GM23338 (cell line): ENCODE data around the gene ZNF429.

ENCODE experiments used
- EZH2phosphoT487 ChIP-seq: fragments of 200-600 bp; sonication (generic); IDR thresholded peaks from one replicate; pipeline ENCODE4 v1.8.1; 2018; ENCODE audit warnings: antibody characterized with exemption; ENCODE audit not compliant: unreplicated experiment
- REST ChIP-seq: IDR thresholded peaks from one replicate; pipeline ENCODE4 v1.6.1; 2018; ENCODE audit warnings: antibody characterized with exemption; ENCODE audit not compliant: unreplicated experiment
- TF ChIP-seq, protein P1 (sequence below), 2 experiments: fragments of 200-600 bp in 1 of 2; sonication (generic) in 1 of 2; conservative IDR thresholded peaks; 2 replicates each; pipeline versions ENCODE4 v1.5.1 to v1.6.1; 2016 to 2017; ENCODE audit warnings: antibody characterized with exemption in 2 of 2, low read depth in 2 of 2, mild to moderate bottlenecking in 2 of 2, moderate library complexity in 1 of 2

DNA sequence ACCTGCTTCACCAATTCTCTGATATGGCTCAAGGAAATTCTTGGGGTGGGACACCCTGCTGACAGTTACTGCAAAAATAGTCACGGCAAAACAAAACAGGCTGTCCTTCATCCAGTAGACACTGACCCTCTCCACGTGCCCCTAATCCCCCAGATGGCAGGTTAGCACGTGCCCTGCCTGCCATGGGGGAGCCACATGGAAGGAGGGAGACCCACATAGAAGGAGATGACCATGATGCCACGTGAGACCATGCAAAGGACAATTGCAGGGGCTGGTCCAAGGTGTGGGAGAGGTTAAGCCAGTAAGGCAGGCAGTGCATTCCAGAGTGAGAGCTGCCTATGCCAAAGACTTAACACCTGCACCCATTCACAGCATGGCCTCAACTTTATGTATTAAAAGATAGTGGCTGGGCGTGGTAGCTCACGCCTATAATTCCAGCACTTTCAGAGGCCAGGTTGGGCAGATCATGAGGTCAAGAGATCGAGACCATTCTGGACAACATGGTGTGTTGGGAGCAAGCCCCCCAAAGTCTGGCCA, 82.7 kb downstream of the ZNF429 start:
- TF ChIP-seq, protein P1, sequence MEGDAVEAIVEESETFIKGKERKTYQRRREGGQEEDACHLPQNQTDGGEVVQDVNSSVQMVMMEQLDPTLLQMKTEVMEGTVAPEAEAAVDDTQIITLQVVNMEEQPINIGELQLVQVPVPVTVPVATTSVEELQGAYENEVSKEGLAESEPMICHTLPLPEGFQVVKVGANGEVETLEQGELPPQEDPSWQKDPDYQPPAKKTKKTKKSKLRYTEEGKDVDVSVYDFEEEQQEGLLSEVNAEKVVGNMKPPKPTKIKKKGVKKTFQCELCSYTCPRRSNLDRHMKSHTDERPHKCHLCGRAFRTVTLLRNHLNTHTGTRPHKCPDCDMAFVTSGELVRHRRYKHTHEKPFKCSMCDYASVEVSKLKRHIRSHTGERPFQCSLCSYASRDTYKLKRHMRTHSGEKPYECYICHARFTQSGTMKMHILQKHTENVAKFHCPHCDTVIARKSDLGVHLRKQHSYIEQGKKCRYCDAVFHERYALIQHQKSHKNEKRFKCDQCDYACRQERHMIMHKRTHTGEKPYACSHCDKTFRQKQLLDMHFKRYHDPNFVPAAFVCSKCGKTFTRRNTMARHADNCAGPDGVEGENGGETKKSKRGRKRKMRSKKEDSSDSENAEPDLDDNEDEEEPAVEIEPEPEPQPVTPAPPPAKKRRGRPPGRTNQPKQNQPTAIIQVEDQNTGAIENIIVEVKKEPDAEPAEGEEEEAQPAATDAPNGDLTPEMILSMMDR (conservative IDR thresholded peaks at IDR 0.05; ENCODE audit: low read depth in 2 of 2): no peak
- no peak for TF ChIP-seq REST
- no peak for TF ChIP-seq EZH2phosphoT487
